ENCODE results near the gene IMPG1.

DNA sequence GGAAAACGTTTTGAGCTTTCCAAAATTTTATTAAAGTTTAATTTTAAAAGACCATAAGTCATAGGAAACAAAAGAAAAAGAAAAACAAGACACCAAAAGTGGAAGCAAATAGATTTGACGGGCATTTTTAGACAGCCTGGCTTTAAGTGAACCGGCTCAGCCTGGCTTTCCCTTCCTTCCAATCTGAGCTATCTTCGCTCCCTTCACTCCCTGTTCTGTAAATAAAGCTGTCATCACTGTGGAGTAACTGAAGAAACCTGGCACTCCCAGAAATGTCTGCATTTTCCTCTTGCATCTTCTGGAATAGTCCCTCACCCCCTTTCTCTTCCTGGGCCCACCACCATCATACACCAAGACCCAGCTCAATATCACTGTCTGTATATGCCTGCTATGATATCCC, 131.9 kb downstream of the IMPG1 start:
- TF ChIP-seq POLR2A (IDR thresholded peaks at IDR 0.05), result no peak
- TF ChIP-seq EP300 (IDR thresholded peaks at IDR 0.05), result no peak
- TF ChIP-seq, protein P1, sequence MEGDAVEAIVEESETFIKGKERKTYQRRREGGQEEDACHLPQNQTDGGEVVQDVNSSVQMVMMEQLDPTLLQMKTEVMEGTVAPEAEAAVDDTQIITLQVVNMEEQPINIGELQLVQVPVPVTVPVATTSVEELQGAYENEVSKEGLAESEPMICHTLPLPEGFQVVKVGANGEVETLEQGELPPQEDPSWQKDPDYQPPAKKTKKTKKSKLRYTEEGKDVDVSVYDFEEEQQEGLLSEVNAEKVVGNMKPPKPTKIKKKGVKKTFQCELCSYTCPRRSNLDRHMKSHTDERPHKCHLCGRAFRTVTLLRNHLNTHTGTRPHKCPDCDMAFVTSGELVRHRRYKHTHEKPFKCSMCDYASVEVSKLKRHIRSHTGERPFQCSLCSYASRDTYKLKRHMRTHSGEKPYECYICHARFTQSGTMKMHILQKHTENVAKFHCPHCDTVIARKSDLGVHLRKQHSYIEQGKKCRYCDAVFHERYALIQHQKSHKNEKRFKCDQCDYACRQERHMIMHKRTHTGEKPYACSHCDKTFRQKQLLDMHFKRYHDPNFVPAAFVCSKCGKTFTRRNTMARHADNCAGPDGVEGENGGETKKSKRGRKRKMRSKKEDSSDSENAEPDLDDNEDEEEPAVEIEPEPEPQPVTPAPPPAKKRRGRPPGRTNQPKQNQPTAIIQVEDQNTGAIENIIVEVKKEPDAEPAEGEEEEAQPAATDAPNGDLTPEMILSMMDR (IDR thresholded peaks at IDR 0.05), result no peak
- no peak for TF ChIP-seq POLR2AphosphoS5 (IDR thresholded peaks at IDR 0.05)

All from upper lobe of left lung (tissue), 4 donors.